HG03558 (cell line): Measurements from ENCODE around the gene P2RY14.

Experiments
- ATAC-seq: cut with Tn5 transposase; IDR thresholded peaks from one replicate; pipeline ENCODE4 v1.9.1; 2021; ENCODE audit warnings: moderate number of reproducible peaks; ENCODE audit not compliant: unreplicated experiment; ENCODE audit errors: extremely low read depth

Gene P2RY14

DNA sequence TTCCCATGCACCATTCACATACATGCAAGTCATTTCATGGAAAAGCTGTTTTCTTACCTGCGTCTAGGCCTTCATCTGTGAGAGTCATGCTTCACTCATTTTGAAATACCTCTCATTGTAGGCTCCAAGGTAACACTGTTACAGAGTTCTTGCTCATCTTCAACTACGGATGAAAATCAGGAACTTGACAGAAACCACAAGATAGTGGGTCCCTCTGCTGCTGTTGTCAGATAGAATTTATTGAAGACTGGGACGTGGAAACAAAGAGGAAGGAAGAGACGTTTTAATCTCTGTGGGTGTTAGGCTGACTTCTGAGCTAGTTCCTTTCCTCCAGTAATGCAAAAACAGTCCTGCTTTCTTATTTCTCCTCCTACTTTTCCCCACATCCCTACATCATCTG is at the start of gene P2RY14:
P2RY14 (minus strand) TSS at position 313 of the 400 bp plus-strand sequence. CDS start 64,226 bp downstream, outside the sequence.
- no peak for ATAC-seq

DNA sequence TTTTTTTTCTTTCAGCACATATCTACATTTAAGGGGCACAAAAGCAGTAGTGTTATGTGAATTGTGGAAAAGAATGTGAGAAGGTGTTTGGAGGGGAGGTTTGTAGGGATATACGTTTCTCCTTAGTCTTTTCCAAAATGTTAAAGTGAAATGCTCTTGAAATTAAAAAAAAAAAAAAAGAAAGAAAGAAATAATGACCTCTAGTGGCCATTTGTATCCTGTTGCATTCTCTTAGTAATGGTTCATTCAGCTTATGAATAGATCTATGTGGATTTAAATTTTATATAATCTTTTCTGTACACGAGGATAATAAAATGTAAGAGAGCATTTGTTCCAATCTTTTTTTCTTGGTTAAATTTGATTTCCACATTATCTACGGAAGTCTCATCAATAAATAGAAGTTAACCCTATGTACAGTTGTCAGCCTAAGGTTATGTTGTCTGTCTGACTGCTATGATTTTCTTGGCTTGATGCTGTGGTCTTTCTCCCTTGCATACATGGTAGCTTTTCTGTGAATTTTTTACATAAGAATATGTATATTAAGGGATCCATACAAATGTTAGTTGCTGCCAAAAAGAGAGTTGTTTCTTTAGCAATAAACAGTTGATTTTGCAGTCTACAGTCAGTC is 49.3 kb upstream of the P2RY14 start:
- no peak for ATAC-seq

DNA sequence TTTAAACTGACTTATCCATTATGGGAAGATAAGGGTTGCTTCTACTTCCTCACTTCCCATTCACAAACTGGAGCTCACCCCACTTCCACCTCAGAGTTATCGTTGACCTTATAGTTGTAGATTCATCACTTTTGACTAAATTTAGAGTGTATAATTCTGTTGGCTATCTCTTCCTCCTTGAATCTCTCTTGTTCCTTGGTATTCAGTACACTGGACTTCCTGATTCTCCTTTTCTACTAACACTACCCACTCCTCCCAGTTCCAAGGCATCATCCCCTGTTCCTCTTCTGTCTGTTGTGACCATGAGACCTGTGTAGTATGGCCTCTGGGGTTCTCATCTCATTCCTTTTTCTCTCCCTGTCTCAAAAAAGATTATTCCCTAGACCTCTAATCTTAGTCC is 44.2 kb upstream of the P2RY14 start:
- no peak for ATAC-seq

DNA sequence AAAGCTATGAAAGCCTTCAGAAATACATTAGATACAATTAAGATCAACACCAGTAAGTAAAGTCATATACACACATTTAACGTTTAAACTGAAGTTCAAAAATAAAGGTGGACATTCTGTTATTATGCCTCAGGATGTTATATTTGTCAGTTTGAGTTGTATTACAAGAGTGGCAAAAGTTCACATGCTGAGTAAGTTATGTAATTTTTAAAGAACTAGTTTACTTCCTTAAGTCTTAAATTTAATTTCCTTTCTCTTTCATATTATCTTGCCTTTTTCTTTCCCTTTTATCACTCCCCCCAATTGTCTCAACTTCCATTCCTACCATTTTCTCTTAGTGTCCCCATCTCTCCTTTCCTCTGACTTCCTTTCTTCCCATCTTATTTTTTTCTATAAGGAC is 43.2 kb upstream of the P2RY14 start:
- ATAC-seq, result no peak

DNA sequence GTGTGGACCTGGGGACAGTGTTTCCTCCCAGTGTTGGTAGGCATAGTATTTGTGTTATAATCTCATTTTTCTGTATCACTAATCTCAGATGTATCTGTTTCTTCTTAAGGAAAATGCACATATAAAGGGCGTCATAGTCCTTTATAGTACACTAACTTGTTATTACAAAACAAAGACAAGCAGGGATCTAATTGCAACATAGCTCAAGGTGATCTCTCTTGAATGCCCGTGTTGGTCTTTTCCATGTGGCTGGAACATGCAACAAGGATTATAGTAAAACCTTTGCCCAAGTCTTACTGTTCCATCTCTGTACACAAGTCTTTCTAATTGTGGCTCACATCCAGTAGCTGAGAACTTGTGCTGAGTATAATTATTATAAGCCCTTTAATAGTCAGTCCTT is 41.8 kb upstream of the P2RY14 start:
- no peak for ATAC-seq

DNA sequence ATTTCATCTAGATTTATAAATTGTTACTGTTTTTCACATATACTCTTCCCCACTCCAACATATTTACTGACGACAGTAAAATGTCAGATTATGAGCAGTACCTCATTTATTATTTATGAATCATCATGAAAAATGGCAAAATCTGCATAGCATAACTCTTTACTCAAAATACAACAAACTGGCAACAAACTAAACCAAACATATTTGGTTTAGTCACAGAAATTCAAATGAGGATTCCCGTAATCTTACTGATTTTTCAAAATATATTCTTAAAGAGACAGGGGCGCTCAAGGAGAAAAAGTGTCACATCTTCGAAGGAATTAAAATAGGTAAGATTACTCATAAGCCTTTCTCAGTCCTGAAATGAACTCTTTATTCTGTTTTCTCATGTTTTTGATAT is 41.3 kb upstream of the P2RY14 start:
- ATAC-seq, result no peak

DNA sequence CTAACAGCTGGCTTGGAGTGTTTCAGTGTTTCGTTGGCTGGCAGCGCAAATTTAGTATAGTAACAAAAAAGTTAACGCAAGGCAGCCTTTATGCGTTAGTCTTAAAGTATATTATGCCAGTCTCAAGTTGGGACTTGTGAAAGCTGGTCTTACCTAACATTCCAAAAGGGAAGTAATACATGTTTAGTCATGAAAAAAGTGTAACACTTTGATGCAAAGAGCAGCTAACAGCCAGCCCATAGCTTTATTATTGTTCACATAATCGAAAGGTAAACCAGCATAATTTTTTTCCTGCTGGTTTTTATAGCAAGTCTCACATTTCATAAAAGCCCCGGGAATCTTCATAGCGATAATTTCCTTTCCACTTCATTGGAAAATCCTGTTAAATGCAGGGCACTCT is 40.6 kb upstream of the P2RY14 start:
- no peak for ATAC-seq

DNA sequence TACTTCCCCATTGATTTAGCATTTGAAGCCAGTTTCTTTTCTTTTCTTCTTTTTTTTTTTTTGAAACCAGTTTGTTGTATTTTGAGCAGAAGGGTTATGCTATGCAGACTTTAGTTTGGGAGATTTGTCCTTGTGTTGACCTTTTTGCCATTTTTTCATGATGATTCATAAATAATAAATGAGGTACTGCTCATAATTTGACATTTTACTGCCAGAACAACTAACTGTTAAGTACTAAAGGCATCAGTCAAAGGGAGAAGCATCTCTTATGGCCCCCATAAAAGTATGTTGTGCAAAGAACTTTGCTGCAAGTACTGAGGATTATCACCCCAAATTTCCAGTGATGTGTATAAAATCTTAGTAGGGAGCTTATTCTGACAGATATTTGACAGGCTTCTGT is 40.0 kb upstream of the P2RY14 start:
- no peak for ATAC-seq

DNA sequence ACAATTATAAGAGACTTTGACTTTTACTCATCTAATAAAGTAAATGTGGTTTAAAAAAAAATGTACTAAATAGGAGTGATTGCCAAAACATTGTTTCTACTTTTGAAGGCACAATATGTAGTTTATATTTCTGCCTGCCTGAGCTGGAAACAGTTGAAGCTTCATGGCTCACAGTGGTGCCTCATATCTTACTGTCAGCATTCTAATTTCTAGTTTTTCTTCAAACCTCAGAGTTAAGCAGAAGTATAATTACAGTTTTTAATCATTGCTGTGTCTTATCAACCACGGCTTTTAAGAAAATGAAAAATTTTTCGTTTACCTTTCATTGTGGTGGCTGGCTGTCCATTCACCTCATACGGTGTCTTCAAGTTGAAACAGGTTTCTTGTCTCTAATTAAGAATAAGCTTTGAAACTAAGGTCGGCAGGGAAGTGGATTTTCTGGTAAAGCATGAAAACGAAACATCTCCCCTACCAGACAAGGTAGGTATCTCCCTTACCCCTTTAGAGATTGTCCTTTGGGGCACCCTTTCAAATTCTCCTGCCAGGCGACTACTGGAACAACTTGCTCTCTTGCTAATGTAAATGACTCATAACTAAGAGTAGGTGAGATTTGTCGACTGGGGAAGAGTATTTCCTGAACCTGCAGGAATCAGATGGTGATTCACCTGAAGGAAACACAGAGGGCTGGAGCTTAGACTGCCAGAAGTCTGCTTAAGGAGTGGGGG is 38.1 kb upstream of the P2RY14 start, which contains the start of gene GPR87:
GPR87 (minus strand) TSS at position 554 of the 725 bp plus-strand sequence. CDS start 16,720 bp downstream, outside the sequence.
- ATAC-seq, result no peak

DNA sequence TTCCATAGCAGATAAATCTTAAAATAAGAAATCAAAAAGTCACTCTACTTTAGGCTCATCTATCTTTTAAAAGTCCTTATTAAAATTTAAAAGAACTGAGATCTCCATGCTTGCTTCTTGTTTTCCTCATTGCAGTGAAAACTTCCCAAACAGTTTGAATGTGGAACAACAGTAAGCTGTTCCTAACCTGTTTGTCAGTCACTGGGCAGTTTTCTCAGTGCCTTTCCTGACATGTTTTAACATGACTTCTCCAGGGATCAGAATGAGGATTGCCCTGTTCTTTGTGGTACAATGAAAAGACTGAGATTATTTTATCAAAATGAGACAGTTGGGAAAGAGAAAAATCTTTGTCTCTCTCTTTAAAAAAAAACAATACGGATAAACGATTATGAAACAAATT is 37.5 kb upstream of the P2RY14 start:
- no peak for ATAC-seq

DNA sequence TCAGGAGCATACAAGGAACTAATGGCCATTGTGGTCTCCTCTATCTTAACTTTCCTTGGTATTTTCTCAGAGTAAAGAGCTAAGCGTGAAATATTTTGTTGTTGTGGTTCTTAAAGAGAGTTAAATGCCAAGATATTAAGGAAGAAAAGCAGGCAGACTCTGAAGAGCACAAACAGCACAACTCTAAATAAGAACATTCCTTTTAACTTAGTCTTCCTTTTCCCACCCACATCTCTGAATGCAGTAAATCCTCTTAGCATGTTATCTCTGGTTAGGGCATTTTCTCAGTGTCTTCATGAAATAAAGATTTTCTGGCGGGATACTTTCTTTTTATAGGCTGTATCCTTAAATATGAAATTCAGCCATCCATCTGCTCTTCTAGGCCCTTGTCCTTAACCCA is 36.8 kb upstream of the P2RY14 start:
- ATAC-seq, result no peak

DNA sequence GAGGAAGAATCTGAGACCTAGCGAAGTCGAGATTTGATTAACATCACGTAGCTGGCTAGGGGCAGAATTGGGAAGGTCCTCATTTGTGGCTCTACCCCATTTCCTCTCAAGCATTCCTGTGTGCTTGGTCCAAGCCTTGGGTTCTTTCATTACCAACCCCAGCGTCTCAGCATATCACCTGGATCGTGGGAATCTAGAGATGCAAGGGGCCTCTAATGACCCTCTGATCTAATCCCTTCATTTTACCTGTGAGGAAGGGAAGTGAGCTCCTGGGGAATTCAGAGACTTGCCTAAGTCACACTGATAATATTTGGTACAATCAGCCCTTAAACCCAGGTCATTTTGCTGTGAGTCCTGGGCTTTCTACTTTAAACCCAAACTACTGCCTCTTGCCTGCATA is 36.3 kb upstream of the P2RY14 start:
- no peak for ATAC-seq

DNA sequence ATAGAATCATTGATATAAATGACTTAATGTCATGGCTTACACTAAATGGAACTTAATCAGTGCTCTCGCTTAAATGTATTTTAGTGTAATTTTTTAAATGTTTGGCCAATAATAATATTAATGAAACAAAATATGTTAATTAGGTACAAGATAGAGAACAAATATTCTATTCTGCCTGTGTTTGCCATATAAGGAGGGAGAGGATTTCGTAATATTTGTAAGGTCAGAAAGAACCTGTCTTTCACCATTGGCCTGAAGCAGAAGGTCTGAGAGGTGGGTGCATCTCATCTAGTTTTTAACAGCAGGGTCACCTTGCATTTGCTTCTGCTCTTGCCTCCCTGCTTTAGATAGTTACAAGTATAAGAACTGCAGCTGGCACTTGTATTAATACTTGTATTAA is 35.8 kb upstream of the P2RY14 start:
- no peak for ATAC-seq

DNA sequence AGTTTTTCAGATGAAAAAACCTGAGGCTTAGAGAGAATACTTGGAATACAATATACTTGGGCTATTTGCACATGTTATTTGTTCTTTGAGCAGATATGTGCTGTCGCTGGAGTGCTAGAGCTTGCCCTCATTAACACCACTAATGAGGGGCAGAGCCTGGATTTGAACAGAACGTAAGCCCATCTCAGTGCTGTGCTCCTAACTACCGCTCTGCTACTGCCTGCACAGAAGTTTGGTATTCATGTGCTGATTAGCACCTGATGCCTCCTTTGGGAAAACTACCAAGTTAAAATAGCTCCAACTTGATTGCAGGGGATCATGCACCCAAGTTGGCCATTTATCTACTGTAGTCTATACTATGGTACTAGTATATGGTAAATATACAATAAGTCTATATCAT is 34.6 kb upstream of the P2RY14 start:
- ATAC-seq, result no peak

DNA sequence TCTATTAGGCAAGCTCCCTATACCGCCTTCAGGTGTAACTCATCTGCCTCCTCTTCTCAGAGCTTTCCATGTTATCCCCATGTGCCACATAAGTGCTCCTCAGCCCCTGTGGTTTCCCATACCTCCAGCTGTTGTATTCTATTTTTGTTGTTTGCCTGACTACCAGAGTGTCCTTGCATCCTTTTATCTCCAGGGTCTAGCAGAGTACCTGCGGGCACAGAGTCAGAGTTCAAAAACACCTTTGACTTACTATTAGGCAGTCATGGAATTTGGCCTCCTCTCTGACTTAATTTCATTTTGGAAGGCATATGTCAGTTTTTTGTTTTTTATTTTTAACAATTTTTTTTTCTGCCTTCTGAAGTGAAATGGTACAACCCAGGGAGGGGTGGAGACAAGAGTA is 31.2 kb upstream of the P2RY14 start:
- ATAC-seq, result no peak

DNA sequence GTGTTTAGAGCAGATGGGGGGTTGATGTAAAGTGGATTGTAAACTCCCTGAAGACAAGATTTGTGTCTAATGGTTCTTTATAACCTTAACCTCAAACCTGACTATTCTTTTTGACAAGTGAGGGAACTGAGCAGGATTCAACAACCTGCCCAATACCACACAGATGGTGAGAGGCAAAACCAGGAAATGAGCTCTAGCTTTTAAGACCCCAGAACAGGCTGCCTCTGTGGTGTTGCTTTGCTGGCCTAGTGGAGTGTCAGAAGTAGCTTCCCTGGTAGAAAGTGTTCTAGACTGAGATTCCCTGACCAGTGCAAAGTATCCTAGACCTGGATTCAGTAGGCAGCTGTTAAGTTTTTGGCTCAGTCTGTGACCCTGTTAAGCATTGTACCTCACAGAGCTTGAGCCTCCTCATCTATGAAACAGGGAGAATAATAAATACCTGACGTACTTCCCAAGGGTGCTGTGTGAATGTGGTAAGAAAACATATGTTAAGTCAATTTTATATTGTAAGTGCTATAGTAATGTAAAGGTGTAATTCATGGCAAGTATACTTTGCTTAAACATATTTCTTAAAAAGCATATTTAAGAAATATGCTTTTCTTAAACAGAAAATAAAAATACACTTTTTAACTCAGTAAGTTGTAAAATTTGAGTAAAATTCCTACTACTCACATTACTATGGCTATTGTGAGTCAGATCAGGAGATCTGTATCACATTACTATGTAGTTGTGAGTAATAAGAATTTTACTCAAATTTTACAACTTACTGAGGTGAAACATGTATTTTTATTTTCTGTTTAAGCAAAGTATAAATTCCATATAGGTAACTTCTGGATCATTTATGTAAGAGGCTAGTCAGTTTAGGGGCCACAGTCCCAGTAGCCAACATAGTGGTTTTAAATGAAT is 29.5 kb upstream of the P2RY14 start:
- no peak for ATAC-seq

DNA sequence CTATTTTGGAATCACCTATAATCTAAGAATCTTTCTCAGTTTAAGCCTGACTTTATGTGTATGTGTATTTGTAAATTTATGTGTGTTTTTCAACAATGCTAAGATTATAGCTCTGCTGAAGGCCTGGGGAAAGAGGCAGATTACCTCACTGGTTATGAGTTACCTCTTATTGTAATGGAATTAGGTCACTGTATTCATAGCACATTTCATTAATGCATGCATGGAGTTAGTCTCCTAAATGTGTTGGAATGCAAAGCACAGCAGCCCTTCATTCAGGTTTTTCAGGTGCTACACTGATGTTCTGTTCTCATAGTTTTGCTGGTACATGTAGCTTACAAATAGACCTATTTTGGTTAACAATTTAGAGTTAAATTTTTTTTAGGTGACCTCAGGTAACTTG is 28.8 kb upstream of the P2RY14 start:
- no peak for ATAC-seq

DNA sequence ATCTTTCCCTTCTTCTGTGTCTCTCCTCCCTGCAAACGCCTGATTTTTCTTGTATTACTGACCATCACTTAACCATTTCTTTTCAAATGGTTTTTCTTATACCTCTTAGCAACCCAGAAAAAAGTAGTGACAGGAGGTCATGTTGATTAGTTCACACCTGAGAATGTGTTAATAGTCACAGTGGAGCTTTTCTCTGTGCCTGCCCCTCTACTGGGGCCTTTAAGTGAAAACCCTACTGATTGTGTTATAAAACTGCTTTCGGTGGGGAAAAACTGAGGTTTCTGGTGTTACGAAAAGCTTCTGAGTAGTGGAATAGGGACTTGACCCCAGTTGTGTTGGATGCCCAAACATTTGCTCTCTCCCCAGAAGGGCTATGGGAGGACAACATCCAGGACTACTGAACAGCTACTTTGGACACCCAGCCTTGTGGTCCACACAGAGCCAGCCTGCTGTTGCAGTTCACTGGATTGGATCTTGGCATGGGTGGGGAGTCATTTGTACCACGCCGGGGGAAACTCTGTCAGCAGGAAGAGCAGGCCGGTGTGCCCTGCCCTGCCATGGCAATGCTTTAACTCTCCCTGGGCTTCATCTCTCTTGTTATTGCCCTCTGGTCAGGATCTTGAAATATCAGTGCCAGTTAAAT is 27.9 kb upstream of the P2RY14 start:
- no peak for ATAC-seq

DNA sequence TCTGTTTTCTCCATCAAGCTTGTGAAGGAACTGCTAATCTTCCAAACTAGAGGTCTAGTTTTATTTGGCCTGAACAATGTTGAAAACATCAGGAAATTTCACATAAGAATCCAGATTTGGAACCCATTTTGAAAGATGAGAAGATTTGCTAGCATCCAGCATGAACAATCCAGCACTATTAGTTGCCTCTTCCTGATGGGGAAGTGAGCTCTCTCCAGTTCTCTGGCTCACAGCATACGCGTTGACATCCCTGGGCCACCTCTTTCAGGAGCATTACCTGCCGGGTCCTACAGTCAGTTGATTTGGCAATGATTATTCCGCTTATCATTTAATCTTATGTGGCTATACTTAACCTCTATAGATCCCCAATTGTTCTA is 27.4 kb upstream of the P2RY14 start:
- no peak for ATAC-seq

DNA sequence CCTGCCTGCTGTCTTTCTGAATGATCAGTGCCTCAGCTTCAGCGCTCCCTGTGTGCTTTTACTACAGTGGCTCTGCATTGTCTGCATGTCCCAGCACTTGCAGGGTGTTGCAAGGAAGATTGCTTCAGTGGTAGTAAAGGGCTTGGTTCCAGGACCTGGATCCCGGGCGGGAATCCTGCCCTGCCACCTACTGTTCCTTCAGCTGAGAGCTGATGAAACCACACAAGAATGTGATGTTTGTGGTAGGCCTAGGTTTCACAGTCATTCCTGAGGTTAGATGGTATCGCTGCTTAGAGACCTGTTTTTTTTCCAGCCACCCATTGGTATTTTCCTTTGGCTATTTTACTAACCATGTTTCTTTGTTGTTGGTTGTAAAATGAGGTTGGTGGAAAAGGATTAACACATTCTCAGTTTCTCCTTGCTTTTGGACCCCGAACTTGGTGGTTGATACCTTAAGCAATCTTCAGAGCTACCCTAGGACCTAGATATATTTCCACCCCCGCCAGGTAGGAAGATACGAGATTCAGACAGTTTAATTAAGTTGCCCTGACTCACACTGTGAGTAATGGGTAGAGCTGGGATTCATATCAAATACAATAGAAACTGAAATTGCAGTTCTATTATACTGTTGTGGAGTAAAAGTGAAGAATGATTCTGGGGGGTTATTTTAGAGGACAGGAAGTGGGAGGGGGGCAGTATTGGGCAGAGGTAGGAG is 26.9 kb upstream of the P2RY14 start:
- ATAC-seq, result no peak
